PFSK-1 (cell line): ENCODE measurements around the gene ITCH.

Source experiments
- FOXP2 ChIP-seq: optimal IDR thresholded peaks from 2 replicates; pipeline ENCODE3; 2011; ENCODE audit warnings: borderline replicate concordance, control low read depth, inconsistent platforms; ENCODE audit not compliant: insufficient read depth; ENCODE audit errors: extremely low read length, extremely low read depth
- POLR2AphosphoS5 ChIP-seq: IDR thresholded peaks from 2 replicates; pipeline ENCODE4 v1.6.1; 2012; ENCODE audit warnings: low read depth, mild to moderate bottlenecking, control low read depth, low read length, moderate library complexity
- REST ChIP-seq, 2 experiments: IDR thresholded peaks; 2 replicates each; pipeline versions ENCODE4 v1.6.1 to v1.8.0; 2011 to 2012; ENCODE audit warnings: low read depth in 2 of 2, low read length in 2 of 2, control low read depth in 1 of 2, inconsistent platforms in 1 of 2, mild to moderate bottlenecking in 1 of 2, moderate library complexity in 1 of 2; ENCODE audit not compliant: insufficient read depth in 1 of 2
- SIN3A ChIP-seq: IDR thresholded peaks from 2 replicates; pipeline ENCODE4 v1.6.1; 2012; ENCODE audit warnings: mild to moderate bottlenecking, low read length, moderate library complexity, borderline replicate concordance; ENCODE audit not compliant: insufficient read depth
- TAF1 ChIP-seq: IDR thresholded peaks from 2 replicates; pipeline ENCODE4 v1.6.1; 2012; ENCODE audit warnings: low read length, control low read depth, borderline replicate concordance; ENCODE audit not compliant: insufficient read depth

Gene ITCH

GRCh38 chr20:34537651-34538050, 174.6 kb downstream of the ITCH start:
- no peak for TF ChIP-seq TAF1
- no peak for TF ChIP-seq REST (IDR thresholded peaks at IDR 0.05; ENCODE audit: insufficient read depth in 1 of 2, low read depth in 2 of 2, low read length in 2 of 2)
- no peak for TF ChIP-seq FOXP2
- TF ChIP-seq SIN3A: no peak
- TF ChIP-seq POLR2AphosphoS5: no peak

GRCh38 chr20:34538671-34539123, 175.6 kb downstream of the ITCH start:
- no peak for TF ChIP-seq TAF1
- no peak for TF ChIP-seq SIN3A
- no peak for TF ChIP-seq FOXP2
- TF ChIP-seq POLR2AphosphoS5: no peak
- no peak for TF ChIP-seq REST (IDR thresholded peaks at IDR 0.05; ENCODE audit: insufficient read depth in 1 of 2, low read depth in 2 of 2, low read length in 2 of 2)

- no peak for TF ChIP-seq FOXP2
- TF ChIP-seq REST (IDR thresholded peaks at IDR 0.05; ENCODE audit: insufficient read depth in 1 of 2, low read depth in 2 of 2, low read length in 2 of 2): no peak
- TF ChIP-seq POLR2AphosphoS5: no peak
- TF ChIP-seq SIN3A: no peak
- TF ChIP-seq TAF1: no peak
These were observed 176.7 kb downstream of the ITCH start for GRCh38 chr20:34539756-34540155.

- no peak for TF ChIP-seq FOXP2
- TF ChIP-seq TAF1: no peak
- no peak for TF ChIP-seq SIN3A
- no peak for TF ChIP-seq REST (IDR thresholded peaks at IDR 0.05; ENCODE audit: insufficient read depth in 1 of 2, low read depth in 2 of 2, low read length in 2 of 2)
- no peak for TF ChIP-seq POLR2AphosphoS5
These were observed 177.7 kb downstream of the ITCH start for GRCh38 chr20:34540596-34541263.
